Posterior cingulate gyrus (tissue), 11 donors: ENCODE results near the gene TMED4.
A peak's percentile ranks its signal among the peaks of the same experiment; 100 is the strongest.

Source experiments
- DNase-seq, 10 donors: peaks; one replicate each; pipeline versions ENCODE4 v3.0.0 to v3.0.0-alpha.2; 2020 to 2021; ENCODE audit warnings: mixed read lengths in 3 of 10
- intact Hi-C: fragments of 100-400 bp; cut with DNase I; formaldehyde crosslinking; loops from one replicate; pipeline ENCODE4 v1.15.1; 2023

The TMED4 gene

GRCh38 chr7:44581879-44582603 lies at the start of gene TMED4:
TSS of gene TMED4 (minus strand) at chr7:44582231. CDS start at chr7:44582206, 25 bp downstream.
- peak; percentile 97 to 100 (median 99) for DNase-seq
- intact Hi-C loops = loop anchor here (5.0 kb wide), 2 partner anchors 165 to 215 kb away; partner anchors contain the start of genes PPIA and ZMIZ2

DNA sequence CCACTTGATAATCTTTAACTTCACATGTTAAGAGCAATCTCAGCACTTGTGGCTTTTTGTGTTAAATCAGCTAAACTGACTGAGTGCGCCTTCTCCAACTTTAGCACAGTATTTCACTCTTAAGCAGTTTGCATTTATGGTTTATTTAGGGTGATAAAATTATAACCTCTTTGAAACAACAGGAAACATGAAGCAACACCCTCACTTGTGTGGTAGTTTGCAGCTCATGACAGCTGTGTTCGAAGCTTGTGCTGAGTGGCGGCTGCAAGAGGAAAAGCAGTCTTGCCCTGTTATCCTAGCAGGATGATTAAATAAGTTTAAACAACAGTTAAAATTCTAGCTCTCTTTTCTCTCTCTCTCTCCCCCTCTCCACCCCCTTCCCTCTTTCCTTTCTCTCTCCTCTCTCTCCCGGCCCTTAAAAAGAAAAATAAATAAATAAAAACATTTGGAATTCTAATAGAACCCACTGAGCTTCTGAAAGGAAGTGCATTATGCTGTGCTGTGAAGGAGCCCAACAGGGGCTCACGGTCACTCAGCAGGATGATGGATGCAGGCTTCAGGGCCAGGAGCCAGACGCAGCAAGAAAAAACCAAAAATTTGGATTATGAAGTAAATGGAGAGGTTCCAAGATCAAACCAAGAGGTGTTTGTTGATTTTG lies 49.6 kb upstream of the TMED4 start:
- intact Hi-C loops = no loop called here

DNA sequence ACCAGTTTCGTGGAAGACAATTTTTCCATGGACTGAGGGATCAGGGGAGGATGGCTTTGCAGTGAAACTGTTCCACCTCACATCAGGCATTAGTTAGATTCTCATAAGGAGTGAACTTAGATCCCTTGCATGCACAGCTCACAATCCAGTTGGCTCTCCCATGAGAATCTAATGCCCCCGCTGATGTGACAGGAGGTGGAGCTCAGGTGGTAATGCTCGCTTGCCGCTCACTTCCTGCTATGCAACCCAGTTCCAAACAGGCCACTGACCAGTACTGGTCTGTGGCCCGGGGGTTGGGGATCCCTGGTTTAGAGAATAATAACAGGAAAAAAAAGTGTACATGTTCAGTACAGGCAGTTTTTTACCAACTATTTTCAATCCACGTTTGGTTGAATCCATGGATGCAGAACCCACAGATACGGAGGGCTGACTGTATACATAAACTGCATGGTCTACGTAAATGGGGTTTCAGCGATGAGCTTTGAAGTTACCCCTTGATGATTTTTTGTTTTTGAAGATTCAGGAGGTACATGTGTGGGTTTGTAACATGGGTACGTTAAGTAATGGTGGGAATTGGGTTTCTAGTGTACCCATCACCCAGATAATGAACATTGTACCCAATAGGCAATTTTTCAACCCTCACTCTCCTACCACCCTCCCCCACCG lies 48.9 kb upstream of the TMED4 start:
- DNase-seq = no peak
- intact Hi-C loops = no loop called here

More for the DNA sequence above, 49.6 kb upstream of the TMED4 start:
- no peak for DNase-seq

- no peak for DNase-seq
- intact Hi-C loops = no loop called here
Measured at GRCh38 chr7:44629829-44630522, 47.9 kb upstream of the TMED4 start.

GRCh38 chr7:44626620-44627019 lies 44.6 kb upstream of the TMED4 start:
- intact Hi-C loops = no loop called here

DNA sequence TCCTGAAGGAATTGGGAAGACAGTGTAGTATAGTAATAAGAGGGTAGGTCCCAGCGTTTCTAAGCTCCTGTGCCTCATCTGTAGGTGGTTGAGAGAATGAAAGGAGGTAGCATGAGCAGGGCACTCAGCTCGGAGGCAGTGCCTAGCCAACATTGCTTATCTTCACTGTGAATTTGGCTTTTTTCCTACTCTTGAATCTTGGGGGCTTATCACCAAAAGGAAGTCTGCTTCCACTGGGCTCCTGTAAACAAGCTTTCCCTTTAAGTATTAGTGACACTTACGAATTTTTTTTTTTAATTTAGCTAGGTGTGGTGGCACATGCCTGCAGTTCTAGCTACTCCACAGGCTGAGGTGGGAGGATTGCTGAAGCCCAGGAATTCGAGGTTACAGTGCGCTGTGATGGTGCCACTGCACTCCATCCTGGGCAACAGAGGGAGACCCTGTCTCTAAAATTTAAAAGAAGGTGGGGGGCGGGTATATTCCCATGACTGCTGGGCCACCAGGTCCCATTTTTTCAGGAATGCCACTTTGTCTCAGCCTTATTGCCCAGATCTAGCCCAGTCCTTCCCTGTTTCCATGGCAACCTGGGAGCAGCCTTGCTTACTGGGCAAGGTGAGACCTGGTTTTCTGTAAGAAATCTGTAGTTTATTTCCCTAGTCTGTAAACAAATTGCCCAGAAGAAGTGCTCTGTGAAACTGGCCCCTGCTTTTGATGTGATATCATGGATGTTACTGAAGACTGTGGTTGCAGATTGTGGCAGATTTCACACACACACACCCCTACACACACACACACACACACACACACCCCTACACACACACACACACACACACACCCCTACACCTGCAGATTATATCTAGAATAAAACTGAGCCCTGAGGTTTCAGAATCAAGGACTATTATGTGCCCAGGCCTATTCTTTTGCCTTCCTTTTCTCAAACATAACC lies 43.8 kb upstream of the TMED4 start:
- intact Hi-C loops = no loop called here
- no peak for DNase-seq

More at GRCh38 chr7:44626620-44627019, 44.6 kb upstream of the TMED4 start:
- DNase-seq = no peak

DNA sequence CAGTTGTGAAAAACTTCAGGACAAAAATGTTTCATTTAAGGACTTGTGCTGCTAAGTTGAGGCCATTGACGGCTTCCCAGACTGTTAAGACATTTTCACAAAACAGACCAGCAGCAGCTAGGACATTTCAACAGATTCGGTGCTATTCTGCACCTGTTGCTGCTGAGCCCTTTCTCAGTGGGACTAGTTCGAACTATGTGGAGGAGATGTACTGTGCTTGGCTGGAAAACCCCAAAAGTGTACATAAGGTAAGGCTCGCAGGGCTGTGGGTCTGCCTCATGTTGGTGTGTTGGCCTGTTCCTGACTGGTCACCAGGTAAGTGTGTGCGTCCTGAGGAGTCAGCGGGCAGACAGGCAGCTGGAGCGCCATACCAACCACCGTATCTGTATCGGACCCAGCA lies 42.3 kb upstream of the TMED4 start:
- no peak for DNase-seq
- intact Hi-C loops = no loop called here

- no peak for DNase-seq
- intact Hi-C loops = no loop called here
Measured at GRCh38 chr7:44622342-44623151, 40.5 kb upstream of the TMED4 start.

- intact Hi-C loops = no loop called here
- peak in 1 of 10 donors; percentile 15 for DNase-seq
Measured at GRCh38 chr7:44621750-44622103, 39.7 kb upstream of the TMED4 start.

DNA sequence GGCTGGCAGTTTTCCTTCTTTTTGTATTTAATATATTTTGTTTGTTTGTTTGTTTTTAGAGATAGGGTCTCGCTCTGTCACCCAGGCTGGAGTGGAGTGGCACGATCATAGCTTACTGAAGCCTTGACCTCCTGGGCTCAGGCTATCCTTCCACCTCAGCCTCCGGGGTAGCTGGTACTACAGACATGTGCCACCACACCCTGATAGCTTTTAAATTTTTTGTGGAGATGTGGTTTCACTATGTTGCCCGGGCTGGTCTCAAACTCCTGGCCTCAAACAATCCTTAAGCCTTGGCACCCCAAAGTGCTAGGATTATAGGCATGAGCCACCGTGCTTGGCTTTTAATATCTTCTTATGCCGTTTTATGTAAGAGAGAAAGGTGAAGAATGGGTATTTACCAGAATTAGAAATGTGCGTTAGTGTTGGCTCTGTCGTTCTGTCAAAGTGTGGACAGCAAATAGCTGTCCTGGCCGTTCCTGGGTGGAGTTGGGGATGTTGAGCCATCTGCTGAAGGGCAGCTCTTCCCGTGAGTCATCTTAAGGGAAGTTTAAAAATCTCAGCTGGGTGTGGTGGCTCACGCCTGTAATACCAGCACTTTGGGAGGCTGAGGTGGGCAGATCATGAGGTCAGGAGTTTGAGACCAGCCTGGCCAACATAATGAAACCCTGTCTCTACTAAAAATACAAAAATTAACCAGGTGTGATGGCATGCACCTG lies 39.2 kb upstream of the TMED4 start:
- peak in 1 of 10 donors; percentile 24 for DNase-seq
- intact Hi-C loops = no loop called here

GRCh38 chr7:44618753-44619152 lies 36.7 kb upstream of the TMED4 start:
- peak in 1 of 10 donors; percentile 6 for DNase-seq
- intact Hi-C loops = no loop called here

- DNase-seq = no peak
- intact Hi-C loops = no loop called here
Measured at GRCh38 chr7:44618045-44618444, 36.0 kb upstream of the TMED4 start.

GRCh38 chr7:44617225-44617890 lies 35.3 kb upstream of the TMED4 start:
- intact Hi-C loops = no loop called here
- no peak for DNase-seq

GRCh38 chr7:44616545-44616944 lies 34.5 kb upstream of the TMED4 start:
- no peak for DNase-seq
- intact Hi-C loops = no loop called here

- no peak for DNase-seq
- intact Hi-C loops = no loop called here
Measured at GRCh38 chr7:44615793-44616192, 33.8 kb upstream of the TMED4 start.

GRCh38 chr7:44615149-44615611 lies 33.1 kb upstream of the TMED4 start:
- DNase-seq = no peak
- intact Hi-C loops = no loop called here

DNA sequence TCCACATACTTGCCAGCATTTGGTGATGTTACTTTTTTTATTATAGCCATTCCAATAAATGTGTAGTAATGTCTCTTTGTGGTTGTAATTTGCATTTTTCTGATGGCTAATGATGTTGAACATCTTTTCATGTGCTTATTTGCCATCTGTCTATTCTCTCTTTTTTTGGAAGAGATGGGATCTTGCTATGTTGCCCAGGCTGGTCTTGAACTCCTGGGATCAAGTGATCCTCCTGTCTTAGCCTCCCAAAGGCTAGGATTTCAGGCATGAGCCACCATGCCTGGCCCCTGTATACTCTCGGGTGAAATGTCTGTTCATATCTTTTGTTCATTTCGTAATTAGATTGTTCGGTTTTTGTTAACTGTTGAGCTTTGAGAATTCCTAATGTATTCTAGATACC lies 27.8 kb upstream of the TMED4 start:
- intact Hi-C loops = loop anchor here (5.0 kb wide), 2 partner anchors 187 to 237 kb away; partner anchors contain the start of genes H2AZ2 and PPIA
- no peak for DNase-seq
